ENCODE data around the gene CEACAM6. TPM values are rescaled to one million over a fixed set of nuclear protein-coding genes. Genes with fewer than 3 reads are reported as not detected.

The CEACAM6 gene
- total RNA-seq, 2 experiments from 2014 or later = not detected

- TF ChIP-seq, protein P1, sequence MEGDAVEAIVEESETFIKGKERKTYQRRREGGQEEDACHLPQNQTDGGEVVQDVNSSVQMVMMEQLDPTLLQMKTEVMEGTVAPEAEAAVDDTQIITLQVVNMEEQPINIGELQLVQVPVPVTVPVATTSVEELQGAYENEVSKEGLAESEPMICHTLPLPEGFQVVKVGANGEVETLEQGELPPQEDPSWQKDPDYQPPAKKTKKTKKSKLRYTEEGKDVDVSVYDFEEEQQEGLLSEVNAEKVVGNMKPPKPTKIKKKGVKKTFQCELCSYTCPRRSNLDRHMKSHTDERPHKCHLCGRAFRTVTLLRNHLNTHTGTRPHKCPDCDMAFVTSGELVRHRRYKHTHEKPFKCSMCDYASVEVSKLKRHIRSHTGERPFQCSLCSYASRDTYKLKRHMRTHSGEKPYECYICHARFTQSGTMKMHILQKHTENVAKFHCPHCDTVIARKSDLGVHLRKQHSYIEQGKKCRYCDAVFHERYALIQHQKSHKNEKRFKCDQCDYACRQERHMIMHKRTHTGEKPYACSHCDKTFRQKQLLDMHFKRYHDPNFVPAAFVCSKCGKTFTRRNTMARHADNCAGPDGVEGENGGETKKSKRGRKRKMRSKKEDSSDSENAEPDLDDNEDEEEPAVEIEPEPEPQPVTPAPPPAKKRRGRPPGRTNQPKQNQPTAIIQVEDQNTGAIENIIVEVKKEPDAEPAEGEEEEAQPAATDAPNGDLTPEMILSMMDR (IDR thresholded peaks at IDR 0.05) = no peak
- no peaks in the 10 kb centered on the region for H3K36me3 Mint-ChIP-seq (ENCODE audit: low read depth)
- no peak overlapping the region for H3K27ac ChIP-seq (ENCODE audit: low read depth in 1 of 2, low read length in 2 of 2)
- no peaks in the 10 kb centered on the region for H3K9me3 Mint-ChIP-seq
- H3K36me3 ChIP-seq (ENCODE audit: insufficient read depth, low read length) = no peaks in the 10 kb centered on the region
- no peak overlapping the region for H3K4me3 ChIP-seq (ENCODE audit: low read length)
- peaks cover 24 to 33% of the 10 kb centered on the region in 2 experiments for H3K27me3 ChIP-seq (ENCODE audit: control insufficient read depth in 1 of 2, insufficient read depth in 2 of 2, low read length in 2 of 2)
- peaks cover 66% of the 10 kb centered on the region for H3K27me3 Mint-ChIP-seq
- H3K4me1 Mint-ChIP-seq (ENCODE audit: low read depth) = no peaks in the 10 kb centered on the region
- POLR2A ChIA-PET = no interaction called here
- H3K4me3 Mint-ChIP-seq = no peak overlapping the region
- no peak for ATAC-seq (ENCODE audit: poor library complexity)
- no peaks in the 10 kb centered on the region for H3K9me3 ChIP-seq (ENCODE audit: control insufficient read depth in 1 of 2, insufficient read depth in 1 of 2, low read length in 2 of 2)
- intact Hi-C loops (cut with DNase I, micrococcal nuclease) = no loop called here
- H3K4me1 ChIP-seq (ENCODE audit: insufficient read depth, low read length) = no peaks in the 10 kb centered on the region
- H3K27ac Mint-ChIP-seq = no peak overlapping the region
- no peak for DNase-seq
- CTCF ChIA-PET = interaction anchor here (1.0 kb wide), 1 partner anchor 12 kb away, joined by 3 read pairs; no protein-coding TSS in a partner anchor
Observed at GRCh38 chr19:41718761-41719160, 36.6 kb upstream of the CEACAM6 start.

DNA sequence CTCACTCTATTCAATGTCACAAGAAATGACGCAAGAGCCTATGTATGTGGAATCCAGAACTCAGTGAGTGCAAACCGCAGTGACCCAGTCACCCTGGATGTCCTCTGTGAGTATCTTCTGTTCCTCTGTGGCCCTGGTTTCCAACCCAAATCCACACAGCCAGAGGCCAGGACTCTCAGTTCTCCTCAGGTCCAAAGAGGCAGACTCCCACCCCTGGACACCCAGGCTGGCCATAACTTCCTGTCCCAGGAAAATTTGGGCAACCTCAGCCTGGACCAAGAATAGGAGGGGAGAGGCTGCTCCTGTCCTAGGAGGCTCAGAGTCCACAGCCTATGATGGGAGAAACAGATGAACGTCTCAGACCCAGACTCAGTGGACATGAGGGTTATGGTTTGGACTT lies 35.2 kb upstream of the CEACAM6 start:
- TF ChIP-seq, protein P1 (IDR thresholded peaks at IDR 0.05) = no peak
- ChIA-PET POLR2A (no interaction called here), CTCF (interaction anchor here (0.7 kb wide), 1 partner anchor 291 kb away, joined by 4 read pairs; no protein-coding TSS in a partner anchor)
- Histone ChIP-seq H3K9me3 (ENCODE audit: control insufficient read depth in 1 of 2, insufficient read depth in 1 of 2, low read length in 2 of 2) (no peaks in the 10 kb centered on the region), H3K27me3 (ENCODE audit: control insufficient read depth in 1 of 2, insufficient read depth in 2 of 2, low read length in 2 of 2) (peaks cover 24 to 25% of the 10 kb centered on the region in 2 experiments), H3K4me3 (ENCODE audit: low read length) (no peak overlapping the region), H3K4me1 (ENCODE audit: insufficient read depth, low read length) (no peaks in the 10 kb centered on the region), H3K36me3 (ENCODE audit: insufficient read depth, low read length) (no peaks in the 10 kb centered on the region), H3K27ac (ENCODE audit: low read depth in 1 of 2, low read length in 2 of 2) (no peak overlapping the region)
- ATAC-seq (ENCODE audit: poor library complexity) = no peak
- H3K36me3 Mint-ChIP-seq (ENCODE audit: low read depth) = no peaks in the 10 kb centered on the region
- no peak overlapping the region for H3K27ac Mint-ChIP-seq
- intact Hi-C loops (cut with DNase I, micrococcal nuclease) = loop anchor here in 1 of 2 experiments (10.0 kb wide), 1 partner anchor 285 kb away; no protein-coding TSS in a partner anchor
- H3K4me3 Mint-ChIP-seq = no peak overlapping the region
- H3K4me1 Mint-ChIP-seq (ENCODE audit: low read depth) = no peaks in the 10 kb centered on the region
- H3K27me3 Mint-ChIP-seq = peaks cover 70% of the 10 kb centered on the region
- no peaks in the 10 kb centered on the region for H3K9me3 Mint-ChIP-seq
- no peak for DNase-seq

DNA sequence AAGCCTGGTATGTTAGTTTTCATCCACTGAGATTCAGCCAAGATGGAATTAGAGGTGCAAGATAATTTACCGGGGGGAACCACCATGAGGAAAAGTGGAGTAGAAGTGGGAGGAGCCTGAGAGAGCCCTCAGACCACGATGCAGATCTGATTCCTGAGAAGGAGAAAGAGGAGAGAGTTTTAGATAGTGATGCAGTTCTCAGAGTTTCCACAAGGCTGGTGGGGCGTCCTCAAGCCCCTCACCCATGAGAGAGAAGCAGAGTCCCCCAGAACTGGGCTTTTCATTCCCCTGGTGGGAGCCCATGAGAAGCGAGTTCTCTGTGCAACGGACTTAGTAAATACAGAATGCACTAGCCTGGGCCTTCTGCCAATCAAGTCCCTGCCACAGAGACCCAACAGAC lies 28.8 kb upstream of the CEACAM6 start:
- TF ChIP-seq, protein P1 (IDR thresholded peaks at IDR 0.05) = no peak
- Histone ChIP-seq H3K27me3 (ENCODE audit: control insufficient read depth in 1 of 2, insufficient read depth in 2 of 2, low read length in 2 of 2) (peaks cover 1 to 19% of the 10 kb centered on the region in 2 experiments), H3K9me3 (ENCODE audit: control insufficient read depth in 1 of 2, insufficient read depth in 1 of 2, low read length in 2 of 2) (no peaks in the 10 kb centered on the region), H3K4me1 (ENCODE audit: insufficient read depth, low read length) (no peaks in the 10 kb centered on the region), H3K36me3 (ENCODE audit: insufficient read depth, low read length) (no peaks in the 10 kb centered on the region), H3K27ac (ENCODE audit: low read depth in 1 of 2, low read length in 2 of 2) (no peak overlapping the region), H3K4me3 (ENCODE audit: low read length) (no peak overlapping the region)
- Mint-ChIP-seq H3K27ac (no peak overlapping the region), H3K27me3 (peaks cover 60% of the 10 kb centered on the region), H3K36me3 (ENCODE audit: low read depth) (no peaks in the 10 kb centered on the region), H3K4me3 (no peak overlapping the region), H3K4me1 (ENCODE audit: low read depth) (no peaks in the 10 kb centered on the region), H3K9me3 (no peaks in the 10 kb centered on the region)
- ChIA-PET CTCF (no interaction called here), POLR2A (no interaction called here)
- DNase-seq = no peak
- intact Hi-C loops (cut with DNase I, micrococcal nuclease) = loop anchor here in 1 of 2 experiments (10.0 kb wide), 1 partner anchor 278 kb away; no protein-coding TSS in a partner anchor
- ATAC-seq (ENCODE audit: poor library complexity) = no peak

Measured in CD4-positive, alpha-beta T cell (primary cell).